Subcutaneous adipose tissue (tissue), 4 donors: ENCODE data around the gene PTGR3. TPM values are rescaled to one million over a fixed set of nuclear protein-coding genes. Genes with fewer than 3 reads are reported as not detected.

Source experiments
- total RNA-seq, 4 donors: library from RNA; depleted of rRNA; stranded (reverse); fragments of >200 nt; gene quantifications; one replicate each; pipeline ENCODE4 v1.1.0, GENCODE V29; 2016
- TF ChIP-seq, protein P1 (sequence below): fragments of 450-650 bp; IDR thresholded peaks from one replicate; pipeline ENCODE4 v1.5.1; 2016; ENCODE audit warnings: low read depth, mild to moderate bottlenecking, control low read depth, antibody characterized with exemption, moderate library complexity

Gene PTGR3, protein sequence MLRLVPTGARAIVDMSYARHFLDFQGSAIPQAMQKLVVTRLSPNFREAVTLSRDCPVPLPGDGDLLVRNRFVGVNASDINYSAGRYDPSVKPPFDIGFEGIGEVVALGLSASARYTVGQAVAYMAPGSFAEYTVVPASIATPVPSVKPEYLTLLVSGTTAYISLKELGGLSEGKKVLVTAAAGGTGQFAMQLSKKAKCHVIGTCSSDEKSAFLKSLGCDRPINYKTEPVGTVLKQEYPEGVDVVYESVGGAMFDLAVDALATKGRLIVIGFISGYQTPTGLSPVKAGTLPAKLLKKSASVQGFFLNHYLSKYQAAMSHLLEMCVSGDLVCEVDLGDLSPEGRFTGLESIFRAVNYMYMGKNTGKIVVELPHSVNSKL
- total RNA-seq, result 10 to 100 TPM; 20.1 to 28.4 (median 26.0) TPM

DNA sequence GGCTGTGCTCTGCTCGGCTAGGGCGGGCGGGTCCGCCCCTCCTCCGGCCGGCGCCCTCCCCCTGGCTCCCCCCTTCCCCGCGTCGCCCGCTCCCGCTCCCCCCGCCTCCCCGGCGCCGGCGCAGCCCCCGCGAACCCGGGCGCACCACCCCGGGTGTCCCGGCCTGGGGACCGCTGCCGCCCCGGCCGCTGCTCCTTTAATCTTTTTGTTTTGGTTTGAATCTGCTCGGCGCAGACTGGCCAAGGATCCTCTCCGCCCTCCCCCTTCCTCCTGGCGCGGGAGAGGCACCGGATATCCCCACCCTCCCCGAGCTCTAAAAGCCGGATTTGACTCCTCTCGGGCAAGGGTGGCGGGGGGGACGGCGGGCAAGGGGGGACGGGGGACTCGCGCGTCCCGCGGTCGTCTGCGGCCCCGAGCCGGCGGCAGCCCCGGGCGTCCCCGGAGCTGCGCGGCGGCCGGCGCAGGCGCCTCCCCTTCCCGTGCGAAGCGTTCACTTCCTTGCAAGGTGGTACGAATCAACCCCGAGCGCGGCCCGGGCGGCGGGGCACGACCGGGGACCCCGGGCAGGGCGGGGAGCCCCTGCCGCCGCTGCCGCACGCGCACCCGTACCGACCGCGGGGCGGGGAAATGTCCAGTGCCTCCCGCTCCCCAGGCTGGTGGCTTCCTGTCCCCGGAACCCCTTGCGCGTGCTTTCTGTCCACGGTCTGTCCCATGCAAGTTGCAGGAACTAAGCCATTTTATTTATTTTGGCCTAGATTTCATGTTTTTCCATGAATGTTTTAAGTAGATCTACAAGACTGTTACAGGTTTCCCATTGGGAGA is at the start of gene PTGR3:
Gene PTGR3 (minus strand): TSS at position 11 of the 822 bp plus-strand sequence. CDS start 81 bp downstream, outside the sequence.
- TF ChIP-seq, protein P1, sequence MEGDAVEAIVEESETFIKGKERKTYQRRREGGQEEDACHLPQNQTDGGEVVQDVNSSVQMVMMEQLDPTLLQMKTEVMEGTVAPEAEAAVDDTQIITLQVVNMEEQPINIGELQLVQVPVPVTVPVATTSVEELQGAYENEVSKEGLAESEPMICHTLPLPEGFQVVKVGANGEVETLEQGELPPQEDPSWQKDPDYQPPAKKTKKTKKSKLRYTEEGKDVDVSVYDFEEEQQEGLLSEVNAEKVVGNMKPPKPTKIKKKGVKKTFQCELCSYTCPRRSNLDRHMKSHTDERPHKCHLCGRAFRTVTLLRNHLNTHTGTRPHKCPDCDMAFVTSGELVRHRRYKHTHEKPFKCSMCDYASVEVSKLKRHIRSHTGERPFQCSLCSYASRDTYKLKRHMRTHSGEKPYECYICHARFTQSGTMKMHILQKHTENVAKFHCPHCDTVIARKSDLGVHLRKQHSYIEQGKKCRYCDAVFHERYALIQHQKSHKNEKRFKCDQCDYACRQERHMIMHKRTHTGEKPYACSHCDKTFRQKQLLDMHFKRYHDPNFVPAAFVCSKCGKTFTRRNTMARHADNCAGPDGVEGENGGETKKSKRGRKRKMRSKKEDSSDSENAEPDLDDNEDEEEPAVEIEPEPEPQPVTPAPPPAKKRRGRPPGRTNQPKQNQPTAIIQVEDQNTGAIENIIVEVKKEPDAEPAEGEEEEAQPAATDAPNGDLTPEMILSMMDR, result no peak

DNA sequence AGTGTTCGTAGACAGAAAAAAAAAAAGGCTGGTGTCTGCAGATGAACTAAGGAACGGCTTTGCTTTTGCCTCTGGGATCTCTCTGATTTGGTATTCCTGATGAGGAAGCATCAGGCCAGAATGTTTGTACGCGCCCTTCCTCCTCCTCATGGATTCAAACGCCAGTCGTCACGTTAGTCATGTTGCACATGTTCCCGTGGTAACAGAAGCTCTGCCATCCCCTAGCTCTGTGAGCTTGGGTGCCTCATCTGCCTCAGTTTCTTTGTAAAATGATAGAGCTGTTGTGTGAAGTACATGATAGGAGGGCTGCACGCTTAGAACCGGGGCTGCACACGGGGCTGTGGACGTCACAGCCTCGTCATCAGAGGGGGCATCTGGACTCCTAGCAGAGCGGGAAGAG is 48.7 kb upstream of the PTGR3 start:
- TF ChIP-seq, protein P1, result no peak

DNA sequence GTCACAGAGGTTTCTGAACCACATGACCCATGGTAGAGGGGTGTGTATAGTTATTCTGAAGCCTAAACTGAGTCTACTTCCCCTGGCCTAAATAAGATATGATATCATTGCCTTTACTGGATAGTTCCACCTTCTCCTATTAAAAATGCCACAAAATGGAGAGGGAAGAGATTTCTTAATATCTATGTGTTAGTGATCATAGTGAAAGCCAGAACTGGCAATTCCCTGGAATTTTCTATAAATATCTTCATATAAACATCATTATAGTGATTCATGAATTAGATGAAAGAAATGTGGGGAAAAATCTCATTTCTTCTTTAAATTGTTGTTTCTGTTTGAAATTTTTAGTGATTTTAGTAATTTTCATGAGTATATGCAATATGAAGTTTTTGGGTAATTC is 47.4 kb upstream of the PTGR3 start:
- TF ChIP-seq, protein P1, result no peak

DNA sequence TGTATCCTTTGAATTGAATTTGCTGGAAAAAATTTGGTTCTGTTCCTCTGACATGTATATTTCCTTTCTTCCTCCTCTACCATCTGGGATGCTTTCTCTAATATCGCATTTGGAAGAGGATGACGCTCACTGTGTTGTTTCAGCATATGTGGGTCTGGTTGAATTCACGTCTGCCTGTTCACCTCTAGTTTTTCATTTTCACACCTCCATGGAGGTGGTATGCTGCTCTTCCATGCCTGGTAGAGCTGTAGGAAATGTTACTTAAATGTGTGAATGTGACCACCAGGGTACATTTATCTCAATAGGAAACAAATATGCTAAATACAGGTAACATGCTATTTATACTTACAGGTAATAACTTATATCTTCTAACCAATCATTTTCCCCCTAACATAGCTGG is 46.2 kb upstream of the PTGR3 start:
- TF ChIP-seq, protein P1, result no peak

DNA sequence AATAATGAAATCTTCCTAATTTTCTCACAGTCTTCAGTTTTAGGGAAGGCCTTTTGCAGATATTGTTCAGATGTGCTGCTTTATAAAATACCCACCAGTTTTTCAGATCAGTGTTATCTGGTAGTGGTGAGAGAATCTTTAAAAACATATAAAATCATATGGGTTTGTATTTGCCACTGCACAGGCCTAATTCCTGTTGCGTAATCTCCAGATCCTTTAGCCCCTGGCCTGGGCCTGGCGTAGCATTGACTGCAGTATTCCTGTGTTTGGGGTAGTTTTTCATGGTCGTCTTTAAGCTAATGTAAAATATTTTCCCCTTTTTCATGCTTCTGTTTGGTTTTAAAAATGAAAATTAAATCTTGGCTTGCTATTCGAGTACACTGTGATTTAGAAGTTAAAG is 44.8 kb upstream of the PTGR3 start:
- TF ChIP-seq, protein P1, result no peak

DNA sequence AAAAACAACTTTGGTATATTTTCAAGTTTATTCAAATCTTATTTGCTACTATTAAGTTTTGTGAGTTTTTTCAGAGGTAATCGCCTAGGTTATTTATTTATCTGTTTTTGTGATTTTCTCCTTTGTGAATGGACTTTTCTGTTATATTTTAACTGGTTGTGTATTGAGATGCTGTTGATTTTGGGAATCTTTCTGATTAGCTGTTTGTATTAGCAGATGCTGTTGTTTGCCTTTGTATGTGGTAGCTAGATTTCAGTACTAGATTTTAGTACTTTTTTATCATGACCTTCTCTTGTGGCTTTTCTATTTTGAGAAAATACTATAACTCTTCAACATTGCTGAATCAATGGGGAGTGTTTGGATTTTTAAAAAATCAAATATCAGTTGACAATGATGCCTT is 44.1 kb upstream of the PTGR3 start:
- TF ChIP-seq, protein P1, result no peak

DNA sequence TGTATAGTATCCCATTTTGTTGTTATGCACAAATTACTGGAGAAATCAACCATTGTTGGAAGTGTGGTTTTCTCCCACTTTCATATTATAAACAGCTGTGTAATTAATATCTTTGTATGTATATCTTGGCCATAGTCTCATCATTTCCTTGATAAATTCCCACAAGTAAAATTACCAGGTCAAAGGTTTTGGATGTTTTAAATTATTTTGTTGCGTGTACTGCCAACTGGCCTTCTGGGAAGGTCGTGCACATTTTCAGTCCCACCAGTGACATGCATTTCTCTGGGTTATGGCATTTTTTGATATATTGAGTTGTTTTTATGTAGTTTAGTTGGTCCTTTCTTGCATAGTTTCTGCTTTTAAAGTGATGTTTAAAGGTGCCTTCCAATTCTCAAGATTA is 43.2 kb upstream of the PTGR3 start:
- TF ChIP-seq, protein P1, result no peak
